IMR-90 (cell line): ENCODE results near the gene DRC3.

Source experiments
- CEBPB ChIP-seq: IDR thresholded peaks from 2 replicates; pipeline ENCODE4 v1.6.1; 2012; ENCODE audit warnings: low read depth, low read length, improper control_type of control experiment
- MAZ ChIP-seq: IDR thresholded peaks from 2 replicates; pipeline ENCODE4 v1.6.1; 2012; ENCODE audit warnings: low read depth, mild to moderate bottlenecking, low read length, improper control_type of control experiment, moderate library complexity, borderline replicate concordance
- MXI1 ChIP-seq: IDR thresholded peaks from 2 replicates; pipeline ENCODE4 v1.6.1; 2012; ENCODE audit warnings: low read depth, mild to moderate bottlenecking, low read length, moderate library complexity, borderline replicate concordance
- POLR2A ChIP-seq: IDR thresholded peaks from 2 replicates; pipeline ENCODE4 v1.6.1; 2012; ENCODE audit warnings: mild to moderate bottlenecking, low read depth, low read length
- RCOR1 ChIP-seq: IDR thresholded peaks from 2 replicates; pipeline ENCODE4 v1.6.1; 2012; ENCODE audit warnings: mild to moderate bottlenecking, low read length, improper control_type of control experiment; ENCODE audit not compliant: insufficient replicate concordance
- RFX5 ChIP-seq: IDR thresholded peaks from 2 replicates; pipeline ENCODE4 v1.8.0; 2012; ENCODE audit warnings: low read depth, mild to moderate bottlenecking, low read length, moderate library complexity
- SMC3 ChIP-seq: fragments of 150-350 bp; IDR thresholded peaks from 2 replicates; pipeline ENCODE4 v1.6.1; 2016; ENCODE audit warnings: low read depth, mild to moderate bottlenecking, antibody characterized with exemption, low read length, moderate library complexity
- TF ChIP-seq, protein P1 (sequence below): conservative IDR thresholded peaks from 2 replicates; pipeline ENCODE4 v1.5.1; 2012; ENCODE audit warnings: mild to moderate bottlenecking, low read depth, low read length, improper control_type of control experiment
- TF ChIP-seq, protein P2 (sequence below): fragments of 150-350 bp; IDR thresholded peaks from 2 replicates; pipeline ENCODE4 v1.6.1; 2017; ENCODE audit warnings: mild to moderate bottlenecking, antibody characterized with exemption, low read length, low read depth
- TF ChIP-seq, protein P3 (sequence below): fragments of 150-350 bp; IDR thresholded peaks from 2 replicates; pipeline ENCODE4 v1.6.1; 2016; ENCODE audit warnings: low read depth, mild to moderate bottlenecking, low read length, moderate library complexity, borderline replicate concordance

DNA sequence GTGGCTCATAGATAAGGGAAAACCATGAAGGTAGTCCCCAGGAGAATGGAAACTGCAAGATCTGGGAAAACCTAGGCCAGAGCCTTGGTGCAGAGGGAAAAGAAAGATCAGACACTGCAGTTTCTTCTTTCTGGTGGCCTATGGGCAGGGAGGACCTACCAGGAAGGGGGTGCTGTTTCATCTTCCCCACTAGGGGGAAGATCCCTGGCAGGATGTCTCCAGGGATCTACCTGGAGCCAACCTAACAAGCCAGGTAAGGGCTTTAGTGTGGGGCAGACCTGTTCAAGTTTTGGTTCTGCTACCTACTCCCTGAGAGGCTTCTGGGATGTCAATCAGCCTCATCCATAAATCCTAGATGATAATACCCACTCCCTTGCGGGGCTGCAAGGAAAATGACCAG is 21.9 kb upstream of the DRC3 start:
- TF ChIP-seq, protein P1, sequence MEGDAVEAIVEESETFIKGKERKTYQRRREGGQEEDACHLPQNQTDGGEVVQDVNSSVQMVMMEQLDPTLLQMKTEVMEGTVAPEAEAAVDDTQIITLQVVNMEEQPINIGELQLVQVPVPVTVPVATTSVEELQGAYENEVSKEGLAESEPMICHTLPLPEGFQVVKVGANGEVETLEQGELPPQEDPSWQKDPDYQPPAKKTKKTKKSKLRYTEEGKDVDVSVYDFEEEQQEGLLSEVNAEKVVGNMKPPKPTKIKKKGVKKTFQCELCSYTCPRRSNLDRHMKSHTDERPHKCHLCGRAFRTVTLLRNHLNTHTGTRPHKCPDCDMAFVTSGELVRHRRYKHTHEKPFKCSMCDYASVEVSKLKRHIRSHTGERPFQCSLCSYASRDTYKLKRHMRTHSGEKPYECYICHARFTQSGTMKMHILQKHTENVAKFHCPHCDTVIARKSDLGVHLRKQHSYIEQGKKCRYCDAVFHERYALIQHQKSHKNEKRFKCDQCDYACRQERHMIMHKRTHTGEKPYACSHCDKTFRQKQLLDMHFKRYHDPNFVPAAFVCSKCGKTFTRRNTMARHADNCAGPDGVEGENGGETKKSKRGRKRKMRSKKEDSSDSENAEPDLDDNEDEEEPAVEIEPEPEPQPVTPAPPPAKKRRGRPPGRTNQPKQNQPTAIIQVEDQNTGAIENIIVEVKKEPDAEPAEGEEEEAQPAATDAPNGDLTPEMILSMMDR, result 0 out of 2 replicates have a peak, but pooled peaks have one; percentile 22
- TF ChIP-seq SMC3, result no peak
- TF ChIP-seq POLR2A, result no peak
- TF ChIP-seq RFX5, result no peak
- no peak for TF ChIP-seq MXI1
- no peak for TF ChIP-seq MAZ
- TF ChIP-seq, protein P2, sequence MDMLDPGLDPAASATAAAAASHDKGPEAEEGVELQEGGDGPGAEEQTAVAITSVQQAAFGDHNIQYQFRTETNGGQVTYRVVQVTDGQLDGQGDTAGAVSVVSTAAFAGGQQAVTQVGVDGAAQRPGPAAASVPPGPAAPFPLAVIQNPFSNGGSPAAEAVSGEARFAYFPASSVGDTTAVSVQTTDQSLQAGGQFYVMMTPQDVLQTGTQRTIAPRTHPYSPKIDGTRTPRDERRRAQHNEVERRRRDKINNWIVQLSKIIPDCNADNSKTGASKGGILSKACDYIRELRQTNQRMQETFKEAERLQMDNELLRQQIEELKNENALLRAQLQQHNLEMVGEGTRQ, result no peak
- TF ChIP-seq RCOR1, result no peak
- no peak for TF ChIP-seq CEBPB
- TF ChIP-seq, protein P3, sequence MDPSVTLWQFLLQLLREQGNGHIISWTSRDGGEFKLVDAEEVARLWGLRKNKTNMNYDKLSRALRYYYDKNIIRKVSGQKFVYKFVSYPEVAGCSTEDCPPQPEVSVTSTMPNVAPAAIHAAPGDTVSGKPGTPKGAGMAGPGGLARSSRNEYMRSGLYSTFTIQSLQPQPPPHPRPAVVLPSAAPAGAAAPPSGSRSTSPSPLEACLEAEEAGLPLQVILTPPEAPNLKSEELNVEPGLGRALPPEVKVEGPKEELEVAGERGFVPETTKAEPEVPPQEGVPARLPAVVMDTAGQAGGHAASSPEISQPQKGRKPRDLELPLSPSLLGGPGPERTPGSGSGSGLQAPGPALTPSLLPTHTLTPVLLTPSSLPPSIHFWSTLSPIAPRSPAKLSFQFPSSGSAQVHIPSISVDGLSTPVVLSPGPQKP, result no peak
